Putamen (tissue), 1 donor: ENCODE results near the gene CCDC6.
"Not testable (repeated sequence)": the region's sequence is repeated elsewhere in the genome, so short reads cannot be mapped to it uniquely, and the experiment has no call there.

ENCODE experiments used
- DNase-seq: peaks from one replicate; pipeline ENCODE4 v3.0.0-alpha.2; 2016; ENCODE audit warnings: low spot score

The CCDC6 gene

DNA sequence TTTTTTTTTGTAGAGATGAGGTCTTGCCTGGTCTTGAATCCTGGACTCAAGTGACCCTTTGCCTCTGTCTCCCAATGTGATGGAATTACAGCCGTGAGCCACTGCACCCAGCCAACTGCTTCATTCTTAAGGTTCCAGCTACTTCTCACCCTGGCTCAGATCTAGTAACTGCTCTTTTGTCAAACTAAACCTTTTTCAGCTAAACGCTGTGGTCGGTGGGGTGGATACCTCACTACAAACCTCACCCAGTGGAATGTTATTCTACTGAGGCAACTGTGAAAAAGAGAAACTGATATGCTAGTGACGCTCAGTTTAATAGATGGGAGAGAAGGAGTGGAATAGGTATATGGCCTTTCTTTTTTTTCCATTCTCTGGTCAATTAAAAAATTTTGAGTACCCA lies 151.4 kb downstream of the CCDC6 start:
- DNase-seq: no peak

GRCh38 chr10:59753267-59753666 lies 153.1 kb downstream of the CCDC6 start, which contains the start of gene MRLN:
Gene MRLN, minus strand, starts transcription at chr10:59753455.
- no peak for DNase-seq

DNA sequence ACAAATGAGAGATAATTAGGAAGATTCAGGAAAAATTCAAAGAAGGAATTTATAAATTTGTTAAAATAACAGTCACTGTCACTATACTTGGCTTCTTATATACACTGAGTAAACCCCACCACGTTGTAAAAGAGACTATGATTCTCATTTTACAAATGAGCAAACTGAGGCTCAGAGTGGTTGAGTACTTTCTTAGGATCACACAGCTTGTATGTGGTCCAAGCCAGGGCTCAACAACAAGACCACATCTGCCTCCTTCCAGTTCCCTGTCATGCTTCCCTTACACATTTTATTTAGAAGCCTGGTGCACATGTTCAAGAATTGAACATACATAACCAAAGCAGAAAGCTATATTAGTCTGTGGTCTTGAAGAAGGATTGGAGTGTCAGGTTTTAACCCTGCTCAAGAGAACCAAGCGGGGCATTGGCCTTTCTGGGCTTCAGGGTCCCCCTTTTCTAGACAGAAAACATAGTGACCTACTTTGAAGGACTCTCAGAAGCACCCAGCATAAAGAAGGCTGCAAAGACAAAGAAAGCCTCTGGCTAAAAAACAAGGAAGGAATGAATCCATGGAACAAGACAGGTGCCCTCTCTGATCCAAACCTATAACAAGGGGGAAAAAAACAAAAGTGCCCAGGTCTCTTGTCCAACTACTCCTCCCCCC lies 153.9 kb downstream of the CCDC6 start:
- no peak for DNase-seq

- DNase-seq: no peak
These were observed 156.0 kb downstream of the CCDC6 start for GRCh38 chr10:59750155-59750945.

DNA sequence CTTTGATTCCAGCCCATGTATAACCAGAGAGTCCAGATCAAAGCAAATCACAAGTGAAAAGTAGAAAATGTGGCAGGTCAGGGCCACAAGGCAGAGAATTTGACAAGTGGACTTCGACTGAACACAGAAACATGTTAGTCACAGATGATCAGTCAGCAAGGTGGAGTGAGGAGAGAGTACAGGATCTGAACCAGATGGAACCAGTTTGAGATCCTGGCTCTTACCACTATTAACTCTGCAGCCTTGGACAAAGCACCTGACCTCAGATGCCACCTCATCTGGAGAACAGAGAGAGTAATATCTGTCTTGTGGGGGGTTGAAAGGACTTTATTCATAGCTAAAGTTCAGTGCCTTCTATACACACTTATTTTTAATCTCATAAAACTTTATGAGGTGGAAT lies 157.5 kb downstream of the CCDC6 start:
- DNase-seq: no peak

DNA sequence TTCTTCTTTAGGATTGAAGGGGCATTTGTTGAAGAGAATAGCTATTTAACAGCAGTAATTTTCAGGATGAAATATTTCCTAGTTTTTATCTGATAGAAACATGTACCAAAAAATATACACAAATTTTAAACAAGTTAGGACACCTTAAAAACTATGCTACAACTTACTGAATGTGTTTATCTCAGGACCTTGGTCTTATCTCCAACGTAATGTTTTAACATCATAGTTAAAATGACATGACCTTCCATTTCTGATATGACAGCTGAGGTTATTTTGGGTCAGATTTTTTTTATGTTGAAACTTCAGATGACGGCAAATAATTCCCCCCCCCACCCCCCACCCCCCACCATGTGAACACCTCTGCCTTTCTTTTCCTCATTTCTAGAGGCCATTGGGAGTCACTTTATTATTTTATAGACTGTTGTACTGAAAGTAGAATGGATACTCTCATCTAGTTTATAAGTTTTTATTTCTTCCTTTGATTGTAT lies 161.1 kb downstream of the CCDC6 start:
- no peak for DNase-seq

- not testable (repeated sequence) for DNase-seq
These were observed 161.6 kb downstream of the CCDC6 start for GRCh38 chr10:59744762-59745161.

GRCh38 chr10:59744156-59744555 lies 162.2 kb downstream of the CCDC6 start:
- not testable (repeated sequence) for DNase-seq

DNA sequence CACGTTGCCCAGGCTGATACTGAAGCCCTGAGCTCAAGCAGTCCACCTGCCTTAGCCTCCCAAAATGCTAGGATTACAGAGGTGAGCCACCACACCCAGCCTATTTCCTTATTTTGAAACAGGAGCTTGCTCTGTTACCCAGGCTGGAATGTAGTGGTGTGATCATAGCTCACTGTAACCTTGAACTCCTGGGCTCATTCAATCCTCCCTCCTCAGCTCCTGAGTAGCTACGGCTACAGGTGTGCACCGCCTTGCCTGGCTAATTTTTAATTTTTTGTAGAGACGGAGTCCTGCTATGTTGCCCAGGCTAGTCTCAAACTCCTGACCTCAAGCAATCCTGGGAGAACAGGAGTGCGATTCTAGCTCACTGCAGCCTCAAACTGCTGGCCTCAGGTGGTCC lies 164.8 kb downstream of the CCDC6 start:
- no peak for DNase-seq

DNA sequence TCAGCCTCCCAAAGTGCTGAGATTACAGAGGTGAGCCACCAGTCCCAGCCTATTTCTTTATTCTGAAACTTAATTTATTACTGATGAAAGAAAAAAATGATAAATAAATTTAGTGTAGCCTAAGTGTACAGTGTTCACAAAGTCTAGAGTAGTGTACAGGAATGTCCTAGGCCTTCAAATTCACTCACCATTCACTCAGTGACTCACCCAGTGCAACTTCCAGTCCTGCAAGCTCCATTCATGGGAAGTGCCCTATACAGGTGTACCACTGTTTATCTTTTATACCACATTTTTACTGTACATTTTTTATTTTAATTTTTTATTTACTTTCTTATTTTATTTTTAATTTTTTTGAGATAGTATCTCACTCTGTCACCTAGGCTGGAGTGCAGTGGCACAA lies 165.3 kb downstream of the CCDC6 start:
- DNase-seq: no peak
